GM12875 (cell line): ENCODE results near the gene SEZ6L.

Experiments used
- H3K4me3 ChIP-seq: one replicate; pipeline ENCODE4 v1.5.1; 2011; ENCODE audit warnings: low read depth, low read length, control low read depth
- TF ChIP-seq, protein P1 (sequence below): IDR thresholded peaks from 2 replicates; pipeline ENCODE4 v1.5.1; 2011; ENCODE audit warnings: low read depth, mild to moderate bottlenecking, control low read depth, inconsistent platforms, low read length, moderate library complexity, borderline replicate concordance; ENCODE audit not compliant: insufficient read depth

SEZ6L gene

GRCh38 chr22:26169315-26170111 lies at the start of gene SEZ6L:
SEZ6L (plus strand) TSS chr22:26169462; CDS start chr22:26169670, 208 bp downstream.
- TF ChIP-seq, protein P1, sequence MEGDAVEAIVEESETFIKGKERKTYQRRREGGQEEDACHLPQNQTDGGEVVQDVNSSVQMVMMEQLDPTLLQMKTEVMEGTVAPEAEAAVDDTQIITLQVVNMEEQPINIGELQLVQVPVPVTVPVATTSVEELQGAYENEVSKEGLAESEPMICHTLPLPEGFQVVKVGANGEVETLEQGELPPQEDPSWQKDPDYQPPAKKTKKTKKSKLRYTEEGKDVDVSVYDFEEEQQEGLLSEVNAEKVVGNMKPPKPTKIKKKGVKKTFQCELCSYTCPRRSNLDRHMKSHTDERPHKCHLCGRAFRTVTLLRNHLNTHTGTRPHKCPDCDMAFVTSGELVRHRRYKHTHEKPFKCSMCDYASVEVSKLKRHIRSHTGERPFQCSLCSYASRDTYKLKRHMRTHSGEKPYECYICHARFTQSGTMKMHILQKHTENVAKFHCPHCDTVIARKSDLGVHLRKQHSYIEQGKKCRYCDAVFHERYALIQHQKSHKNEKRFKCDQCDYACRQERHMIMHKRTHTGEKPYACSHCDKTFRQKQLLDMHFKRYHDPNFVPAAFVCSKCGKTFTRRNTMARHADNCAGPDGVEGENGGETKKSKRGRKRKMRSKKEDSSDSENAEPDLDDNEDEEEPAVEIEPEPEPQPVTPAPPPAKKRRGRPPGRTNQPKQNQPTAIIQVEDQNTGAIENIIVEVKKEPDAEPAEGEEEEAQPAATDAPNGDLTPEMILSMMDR, result no peak
- H3K4me3 ChIP-seq, result no peak within 1 kb of the TSS

GRCh38 chr22:26122920-26123468 lies 46.3 kb upstream of the SEZ6L start:
- TF ChIP-seq, protein P1, result no peak
- H3K4me3 ChIP-seq, result no peak overlapping the region

GRCh38 chr22:26124991-26125725 lies 44.1 kb upstream of the SEZ6L start:
- TF ChIP-seq, protein P1, result no peak
- H3K4me3 ChIP-seq, result no peak overlapping the region

GRCh38 chr22:26127126-26127525 lies 42.1 kb upstream of the SEZ6L start:
- no peak overlapping the region for H3K4me3 ChIP-seq
- TF ChIP-seq, protein P1, result no peak

GRCh38 chr22:26127556-26127955 lies 41.7 kb upstream of the SEZ6L start:
- H3K4me3 ChIP-seq, result no peak overlapping the region
- TF ChIP-seq, protein P1, result no peak

DNA sequence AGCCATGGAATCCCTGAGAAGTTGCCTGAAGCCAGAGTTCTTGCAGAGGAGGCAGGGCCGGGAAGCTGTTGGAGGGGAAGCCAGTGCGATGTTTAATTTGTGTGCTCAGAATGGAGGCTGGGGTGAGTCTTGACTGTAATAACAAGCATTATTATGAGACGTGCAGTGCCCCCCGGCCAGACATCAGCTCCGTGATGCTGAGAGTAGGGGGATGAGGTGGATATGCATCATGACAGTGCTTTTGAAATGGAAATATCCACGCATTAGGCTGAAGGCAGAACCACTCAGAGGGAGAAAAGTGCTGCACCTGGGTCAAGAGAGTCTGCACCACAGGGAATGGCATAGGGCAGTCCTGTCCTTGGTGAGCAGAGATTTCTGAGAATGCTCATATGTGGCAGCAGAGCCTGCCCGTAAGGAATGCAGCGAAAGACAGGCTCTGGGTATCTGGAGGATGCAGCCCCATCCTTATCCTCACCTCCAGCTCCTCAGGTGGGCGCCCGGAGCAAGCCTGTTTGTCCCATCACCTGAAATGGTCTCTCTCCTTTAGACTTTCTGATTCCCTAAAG lies 37.6 kb upstream of the SEZ6L start:
- no peak overlapping the region for H3K4me3 ChIP-seq
- TF ChIP-seq, protein P1, result no peak
